Measurements from ENCODE around the gene MORN1. TPM values are rescaled to one million over a fixed set of nuclear protein-coding genes. Genes with fewer than 3 reads are reported as not detected.

The MORN1 gene
- total RNA-seq, 1 donor from 2014 or later, result 35.3 TPM

DNA sequence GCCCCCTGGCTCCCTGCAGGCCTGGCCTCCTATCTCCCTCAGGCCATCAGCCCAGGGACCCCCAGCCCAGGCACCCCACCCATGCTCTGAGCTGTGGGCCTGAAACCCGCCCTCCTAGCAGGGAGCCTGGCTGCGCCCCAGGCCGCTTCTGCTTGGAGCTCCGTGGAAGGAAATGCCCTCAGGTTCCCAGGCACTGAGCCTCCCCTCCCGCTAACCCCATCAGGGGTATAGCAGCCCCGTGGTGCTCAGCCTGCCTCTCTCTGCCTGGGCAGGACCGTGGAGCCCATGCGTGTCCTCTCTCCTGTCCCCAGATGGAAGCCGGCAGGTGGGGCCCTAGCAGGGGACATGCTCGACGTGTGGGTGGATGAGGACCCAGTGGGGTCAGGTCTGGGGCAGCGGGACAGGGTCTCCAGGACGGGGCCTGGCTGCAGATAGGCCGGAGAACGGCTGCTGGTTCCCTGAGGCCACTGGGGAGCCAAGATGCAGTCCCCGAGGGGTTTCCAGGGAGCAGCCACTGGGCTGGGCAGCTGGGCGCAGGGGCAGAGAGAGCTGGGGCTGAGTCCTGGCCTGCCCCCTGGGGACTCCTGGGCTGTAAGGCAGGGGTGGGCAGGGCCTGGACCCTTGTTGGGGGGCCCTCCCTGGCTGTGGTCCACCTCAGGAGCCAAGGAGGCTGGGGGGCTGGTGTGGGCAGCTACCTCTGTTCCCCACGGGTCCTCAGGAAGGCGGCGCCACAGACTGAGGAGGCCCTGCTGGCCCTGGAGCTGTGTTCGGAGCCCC lies 75.5 kb downstream of the MORN1 start:
- Mint-ChIP-seq H3K4me1 (ENCODE audit: low read depth) (peaks cover 3% of the 10 kb centered on the region), H3K36me3 (ENCODE audit: insufficient read depth) (no peaks in the 10 kb centered on the region), H3K27ac (peak overlapping the region; percentile 29), H3K4me3 (ENCODE audit: low read depth) (peak overlapping the region; percentile 63), H3K9me3 (ENCODE audit: low read depth) (no peaks in the 10 kb centered on the region), H3K27me3 (no peaks in the 10 kb centered on the region)
- TF ChIP-seq, protein P1, sequence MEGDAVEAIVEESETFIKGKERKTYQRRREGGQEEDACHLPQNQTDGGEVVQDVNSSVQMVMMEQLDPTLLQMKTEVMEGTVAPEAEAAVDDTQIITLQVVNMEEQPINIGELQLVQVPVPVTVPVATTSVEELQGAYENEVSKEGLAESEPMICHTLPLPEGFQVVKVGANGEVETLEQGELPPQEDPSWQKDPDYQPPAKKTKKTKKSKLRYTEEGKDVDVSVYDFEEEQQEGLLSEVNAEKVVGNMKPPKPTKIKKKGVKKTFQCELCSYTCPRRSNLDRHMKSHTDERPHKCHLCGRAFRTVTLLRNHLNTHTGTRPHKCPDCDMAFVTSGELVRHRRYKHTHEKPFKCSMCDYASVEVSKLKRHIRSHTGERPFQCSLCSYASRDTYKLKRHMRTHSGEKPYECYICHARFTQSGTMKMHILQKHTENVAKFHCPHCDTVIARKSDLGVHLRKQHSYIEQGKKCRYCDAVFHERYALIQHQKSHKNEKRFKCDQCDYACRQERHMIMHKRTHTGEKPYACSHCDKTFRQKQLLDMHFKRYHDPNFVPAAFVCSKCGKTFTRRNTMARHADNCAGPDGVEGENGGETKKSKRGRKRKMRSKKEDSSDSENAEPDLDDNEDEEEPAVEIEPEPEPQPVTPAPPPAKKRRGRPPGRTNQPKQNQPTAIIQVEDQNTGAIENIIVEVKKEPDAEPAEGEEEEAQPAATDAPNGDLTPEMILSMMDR (IDR thresholded peaks at IDR 0.05; ENCODE audit: unreplicated experiment), result no peak
- no peak for DNase-seq (ENCODE audit: low spot score, unreplicated experiment)

GRCh38 chr1:2314803-2315673 lies 76.3 kb downstream of the MORN1 start:
- TF ChIP-seq, protein P1 (IDR thresholded peaks at IDR 0.05; ENCODE audit: unreplicated experiment), result peak; percentile 98
- no peaks in the 10 kb centered on the region for H3K27me3 Mint-ChIP-seq
- peaks cover 3% of the 10 kb centered on the region for H3K4me1 Mint-ChIP-seq (ENCODE audit: low read depth)
- peak overlapping the region; percentile 63 for H3K4me3 Mint-ChIP-seq (ENCODE audit: low read depth)
- H3K9me3 Mint-ChIP-seq (ENCODE audit: low read depth), result no peaks in the 10 kb centered on the region
- peak overlapping the region; percentile 29 for H3K27ac Mint-ChIP-seq
- H3K36me3 Mint-ChIP-seq (ENCODE audit: insufficient read depth), result no peaks in the 10 kb centered on the region
- peak; percentile 57 for DNase-seq (ENCODE audit: low spot score, unreplicated experiment)

- no peak overlapping the region for H3K27ac Mint-ChIP-seq
- peak overlapping the region; percentile 46 for H3K4me3 Mint-ChIP-seq (ENCODE audit: low read depth)
- TF ChIP-seq, protein P1 (IDR thresholded peaks at IDR 0.05; ENCODE audit: unreplicated experiment), result no peak
These were observed 77.0 kb downstream of the MORN1 start for GRCh38 chr1:2314273-2314802.

DNA sequence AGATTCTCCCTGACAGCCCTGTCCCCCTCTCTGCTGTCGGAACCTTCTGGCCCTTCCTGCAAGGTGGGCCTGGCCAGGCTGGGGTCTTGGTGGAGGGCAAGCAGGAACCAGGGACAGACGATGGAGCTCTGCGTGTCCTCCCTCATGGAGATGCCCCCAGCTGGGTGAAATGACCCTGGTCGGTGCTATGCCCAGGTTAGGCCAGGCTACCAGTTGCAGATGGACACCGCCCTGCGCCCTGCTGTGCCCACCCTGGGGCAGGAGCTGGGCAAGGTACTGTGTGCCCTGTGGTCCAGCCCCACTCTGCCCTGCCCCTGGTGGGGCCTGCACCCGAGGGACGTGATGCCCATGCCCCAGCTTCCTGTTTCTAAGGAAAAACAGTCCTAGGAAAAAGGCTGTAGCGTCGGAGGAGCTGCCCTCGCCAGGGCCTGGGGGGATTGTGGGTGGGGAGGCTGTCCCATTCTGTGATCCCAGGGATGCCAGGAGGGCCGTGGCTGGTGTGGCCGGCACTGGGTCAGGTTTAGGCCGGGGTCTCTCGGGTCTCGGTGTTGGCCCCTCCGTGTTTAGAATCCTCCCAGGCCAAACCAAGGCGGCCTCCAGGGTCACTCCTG lies 77.6 kb downstream of the MORN1 start:
- Mint-ChIP-seq H3K9me3 (ENCODE audit: low read depth) (no peaks in the 10 kb centered on the region), H3K36me3 (ENCODE audit: insufficient read depth) (no peaks in the 10 kb centered on the region), H3K27ac (no peak overlapping the region), H3K27me3 (no peaks in the 10 kb centered on the region), H3K4me1 (ENCODE audit: low read depth) (peaks cover 3% of the 10 kb centered on the region), H3K4me3 (ENCODE audit: low read depth) (peak overlapping the region; percentile 46)
- no peak for DNase-seq (ENCODE audit: low spot score, unreplicated experiment)
- TF ChIP-seq, protein P1 (IDR thresholded peaks at IDR 0.05; ENCODE audit: unreplicated experiment), result no peak

More at GRCh38 chr1:2314273-2314802, 77.0 kb downstream of the MORN1 start:
- Mint-ChIP-seq H3K27me3 (no peaks in the 10 kb centered on the region), H3K4me1 (ENCODE audit: low read depth) (peaks cover 3% of the 10 kb centered on the region), H3K36me3 (ENCODE audit: insufficient read depth) (no peaks in the 10 kb centered on the region), H3K9me3 (ENCODE audit: low read depth) (no peaks in the 10 kb centered on the region)
- peak; percentile 70 for DNase-seq (ENCODE audit: low spot score, unreplicated experiment)
